HepG2 (cell line): Measurements from ENCODE around the gene ZNF581. TPM values are rescaled to one million over a fixed set of nuclear protein-coding genes. Genes with fewer than 3 reads are reported as not detected.
A peak's percentile ranks its signal among the peaks of the same experiment; 100 is the strongest.

Experiments used
- ATAC-seq: fragments of 200-7000 bp; cut with Tn5 transposase; 3 replicates; pipeline ENCODE4 v1.9.1; 2020; ENCODE audit warnings: mild to moderate bottlenecking, moderate library complexity
- BruUV-seq: library from RNA; stranded (reverse); fragments of 400-500 nt; replicated peaks from 2 replicates; lab custom pipeline; 2021; lab: Mats Ljungman, UMichigan
- CTCF ChIA-PET: fragments of 300-600 bp; formaldehyde crosslinking; extraction: SDS; loops from one replicate; lab custom pipeline; 2021; ENCODE audit warnings: low total read pairs, inconsistent platforms, low intra/inter-chr PET ratio; lab: Yijun Ruan, JAX
- POLR2A ChIA-PET: fragments of 350-600 bp; sonication (Branson Sonifier 250); formaldehyde crosslinking; loops from one replicate; lab custom pipeline; 2020; ENCODE audit warnings: antibody characterized with exemption, inconsistent platforms; lab: Yijun Ruan, JAX
- DNase-seq: peaks from one replicate; pipeline ENCODE4 v3.0.0-alpha.2; 2015; ENCODE audit warnings: low spot score
- FAIRE-seq: peaks from 3 replicates; lab custom pipeline; 2011; peaks lifted over from hg19 to GRCh38; lab: Jason Lieb, UNC
- H2AFZ ChIP-seq: one replicate; pipeline ENCODE4 v1.6.1; 2011; ENCODE audit warnings: low read length, inconsistent platforms
- H3K27ac ChIP-seq: fragments of 300-600 bp; 3 replicates; pipeline ENCODE4 v1.8.0; 2011; ENCODE audit warnings: mixed run types, mild to moderate bottlenecking, mixed read lengths, low read length, inconsistent platforms; ENCODE audit not compliant: insufficient read depth; ENCODE audit errors: extremely low read length
- H3K27me3 ChIP-seq, 2 experiments: fragments of 200-600 bp in 1 of 2; 2 replicates in 1 of 2; 3 replicates in 1 of 2; pipeline versions ENCODE4 v1.6.0 to v1.8.0; 2011; ENCODE audit warnings: low read length in 2 of 2, mild to moderate bottlenecking in 2 of 2, moderate library complexity in 2 of 2, inconsistent platforms in 1 of 2; ENCODE audit not compliant: insufficient read depth in 2 of 2, control insufficient read depth in 1 of 2
- H3K36me3 ChIP-seq, 2 experiments: fragments of 200-600 bp in 1 of 2; replicated peaks in 1 of 2; 2 replicates in 1 of 2; 3 replicates in 1 of 2; pipeline versions ENCODE4 v1.5.1 to v1.8.0; 2011; ENCODE audit warnings: low read length in 2 of 2, inconsistent platforms in 1 of 2; ENCODE audit not compliant: insufficient read depth in 2 of 2, control insufficient read depth in 1 of 2
- H3K4me1 ChIP-seq: 2 replicates; pipeline ENCODE4 v1.5.1; 2012; ENCODE audit warnings: low read length, inconsistent platforms; ENCODE audit not compliant: insufficient read depth
- H3K4me2 ChIP-seq: 2 replicates; pipeline ENCODE4 v1.6.0; 2011; ENCODE audit warnings: low read depth, low read length, inconsistent platforms
- H3K4me3 ChIP-seq, 3 experiments: fragments of 200-600 bp in 1 of 3; sonication (generic), shearing (Covaris generic) in 1 of 3; replicated peaks in 1 of 3; 2 replicates each; pipeline ENCODE4 v1.5.1; 2011 to 2016; ENCODE audit warnings: low read length in 3 of 3, inconsistent platforms in 2 of 3, low read depth in 2 of 3, mild to moderate bottlenecking in 2 of 3, control low read depth in 1 of 3, mixed read lengths in 1 of 3; ENCODE audit not compliant: insufficient read depth in 1 of 3
- H3K79me2 ChIP-seq: one replicate; pipeline ENCODE4 v1.6.1; 2011; ENCODE audit warnings: low read length, inconsistent platforms; ENCODE audit not compliant: insufficient read depth
- H3K9ac ChIP-seq: 2 replicates; pipeline ENCODE4 v1.6.0; 2011; ENCODE audit warnings: mild to moderate bottlenecking, low read depth, low read length, inconsistent platforms; ENCODE audit not compliant: insufficient read depth
- H3K9me3 ChIP-seq: 2 replicates; pipeline ENCODE4 v1.5.1; 2012; ENCODE audit warnings: mild to moderate bottlenecking, low read length
- H4K20me1 ChIP-seq: 2 replicates; pipeline ENCODE4 v1.6.0; 2011; ENCODE audit warnings: inconsistent platforms, mild to moderate bottlenecking, low read length, moderate library complexity; ENCODE audit not compliant: insufficient read depth
- RBFOX2 ChIP-seq: fragments of 200-400 bp; formaldehyde crosslinking; IDR thresholded peaks from 2 replicates; pipeline ENCODE4 v1.6.1; 2017; ENCODE audit warnings: low read depth, mild to moderate bottlenecking, low read length
- ZNF251 ChIP-seq: sonication (generic); formaldehyde crosslinking; IDR thresholded peaks from 2 replicates; pipeline ENCODE4 v1.9.0; 2021; ENCODE audit warnings: mild to moderate bottlenecking, missing genetic modification reagents
- ZNF710 ChIP-seq: sonication (generic); formaldehyde crosslinking; IDR thresholded peaks from 2 replicates; pipeline ENCODE4 v1.5.0; 2020; ENCODE audit warnings: mild to moderate bottlenecking, missing genetic modification reagents, borderline replicate concordance
- WGBS: methylation state at CpG from one replicate; pipeline ENCODE4 v1.1.6; 2017; ENCODE audit warnings: low lambda C conversion rate; 5-methylcytosine and 5-hydroxymethylcytosine counted together
- in situ Hi-C: cut with HindIII; loops from 2 replicates; pipeline ENCODE4 v1.10.0; 2017; ENCODE audit warnings: low pct_unique_long_range_greater_than_20kb; ENCODE audit not compliant: extremely low pct_ligation_motif_present
- intact Hi-C: fragments of 100-400 bp; cut with micrococcal nuclease; formaldehyde crosslinking; loops from one replicate; pipeline ENCODE4 v1.10.0; 2022; ENCODE audit not compliant: unreplicated experiment
- polyA plus RNA-seq, 8 experiments: library from polyadenylated mRNA; depleted of rRNA in 3 of 8; stranded (reverse) in 7 of 8; unstranded in 1 of 8; fragments of >200 nt; fragmentation: Illumina TruSeq in 4 of 8; extraction: Trizol in 4 of 8; gene quantifications; 2 replicates each; pipeline versions ENCODE4 v1.2.1 to v1.2.3, GENCODE V29; 2011 to 2016; ENCODE audit warnings: low read depth in 4 of 8, missing spikeins in 1 of 8, mixed read lengths in 1 of 8; ENCODE audit not compliant: insufficient read depth in 1 of 8
- total RNA-seq, 5 experiments: library from RNA; depleted of rRNA; stranded (reverse); fragments of >200 nt; fragmentation: Illumina TruSeq; extraction: Trizol; gene quantifications; 2 replicates each; pipeline ENCODE4 v1.2.3, GENCODE V29; 2016; ENCODE audit warnings: low read depth in 1 of 5
- TF ChIP-seq, protein P1 (sequence below): sonication (generic); formaldehyde crosslinking; IDR thresholded peaks from 2 replicates; pipeline ENCODE4 v1.4.0; 2020; ENCODE audit warnings: missing genetic modification reagents

Gene ZNF581
- total and polyA plus RNA-seq, 2 of the 13 experiments (the other 11 are each of a cell fraction or from before 2014, with no cell fraction given): 19.6 to 49.5 TPM

DNA sequence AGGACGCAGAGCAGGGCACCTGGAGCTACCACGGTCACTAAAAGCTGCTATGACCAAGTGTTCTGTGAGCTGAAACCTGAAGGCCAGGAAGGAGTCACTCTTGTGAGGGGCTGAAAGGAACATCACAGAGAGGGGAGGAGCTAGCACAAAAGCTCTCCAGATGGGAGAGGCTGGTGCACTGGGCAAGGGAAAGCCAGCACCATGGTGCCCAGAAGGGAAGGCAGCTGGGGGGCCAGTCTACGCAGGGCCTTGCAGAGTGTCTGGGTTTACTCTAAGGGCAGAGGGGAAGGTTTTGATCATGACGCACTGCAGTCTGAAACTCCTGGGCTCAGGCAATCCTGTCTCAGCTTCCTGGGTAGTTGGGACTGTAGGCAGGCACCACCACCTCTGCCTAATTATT, 6.7 kb upstream of the ZNF581 start (continued):
- TF ChIP-seq ZNF710 (CRISPR knock-in tag): no peak

DNA sequence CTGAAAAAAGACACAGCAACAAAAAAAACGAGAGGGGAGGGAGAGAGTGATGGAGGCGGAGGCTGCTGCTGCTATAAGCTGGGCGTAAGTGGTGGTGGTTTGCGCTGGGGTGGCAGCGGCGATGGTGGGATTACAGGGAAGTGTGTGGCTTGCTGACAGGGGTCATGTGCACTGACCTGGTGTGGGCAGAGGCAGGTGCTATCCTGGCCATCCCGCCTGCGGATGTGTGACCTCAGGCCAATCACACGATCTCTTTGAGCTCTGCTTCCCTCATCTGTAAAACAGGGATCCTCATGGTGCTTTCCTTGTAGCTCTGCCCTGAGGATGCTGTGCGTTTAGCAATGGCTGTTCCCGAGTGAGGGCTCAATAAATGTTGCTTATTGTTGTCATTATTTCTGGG, 5.9 kb upstream of the ZNF581 start:
- DNase-seq: no peak
- 76% methylated on average over 8 of the region's 11 CpGs for WGBS
- intact Hi-C loops: loop anchor here (10.0 kb wide), 1 partner anchor 53 kb away; the partner anchor contains the start of gene ZNF579
- ChIA-PET CTCF (no interaction called here), POLR2A (interaction anchor here (0.7 to 3.3 kb wide), 4 partner anchors 10 to 38 kb away, joined by 3 to 15 read pairs (median 8); partner anchors contain the start of genes FIZ1, U2AF2 and ZNF784)
- H3K9me3 ChIP-seq: no peaks in the 10 kb centered on the region
- no peak overlapping the region for H3K9ac ChIP-seq
- H3K4me2 ChIP-seq: no peak overlapping the region; the same call in 1 of the 2 replicates
- no peak overlapping the region for H3K27ac ChIP-seq
- TF ChIP-seq ZNF251 (CRISPR knock-in tag) (no peak), RBFOX2 (0 out of 2 replicates have a peak, but pooled peaks have one; percentile 21)
- TF ChIP-seq, protein P1, sequence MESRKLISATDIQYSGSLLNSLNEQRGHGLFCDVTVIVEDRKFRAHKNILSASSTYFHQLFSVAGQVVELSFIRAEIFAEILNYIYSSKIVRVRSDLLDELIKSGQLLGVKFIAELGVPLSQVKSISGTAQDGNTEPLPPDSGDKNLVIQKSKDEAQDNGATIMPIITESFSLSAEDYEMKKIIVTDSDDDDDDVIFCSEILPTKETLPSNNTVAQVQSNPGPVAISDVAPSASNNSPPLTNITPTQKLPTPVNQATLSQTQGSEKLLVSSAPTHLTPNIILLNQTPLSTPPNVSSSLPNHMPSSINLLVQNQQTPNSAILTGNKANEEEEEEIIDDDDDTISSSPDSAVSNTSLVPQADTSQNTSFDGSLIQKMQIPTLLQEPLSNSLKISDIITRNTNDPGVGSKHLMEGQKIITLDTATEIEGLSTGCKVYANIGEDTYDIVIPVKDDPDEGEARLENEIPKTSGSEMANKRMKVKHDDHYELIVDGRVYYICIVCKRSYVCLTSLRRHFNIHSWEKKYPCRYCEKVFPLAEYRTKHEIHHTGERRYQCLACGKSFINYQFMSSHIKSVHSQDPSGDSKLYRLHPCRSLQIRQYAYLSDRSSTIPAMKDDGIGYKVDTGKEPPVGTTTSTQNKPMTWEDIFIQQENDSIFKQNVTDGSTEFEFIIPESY: peak; percentile 55; the same call in 1 of the 2 replicates
- H2AFZ ChIP-seq: no peak overlapping the region
- no peaks in the 10 kb centered on the region for H3K36me3 ChIP-seq
- H3K4me1 ChIP-seq: peaks cover 47% of the 10 kb centered on the region
- no peak for FAIRE-seq
- no peaks in the 10 kb centered on the region for H4K20me1 ChIP-seq
- no TSS peak for BruUV-seq
- H3K27me3 ChIP-seq: no peaks in the 10 kb centered on the region; a peak in 1 of 5 replicates
- H3K79me2 ChIP-seq: peaks cover 33% of the 10 kb centered on the region
- in situ Hi-C loops: no loop called here
- H3K4me3 ChIP-seq: no peak overlapping the region
- no peak for ATAC-seq
